Calu3 (cell line): ENCODE data around the gene SLIT1. TPM values are rescaled to one million over a fixed set of nuclear protein-coding genes. Genes with fewer than 3 reads are reported as not detected.

ENCODE experiments used
- BruUV-seq: library from RNA; stranded (reverse); fragments of 400-500 nt; replicated peaks from 2 replicates; lab custom pipeline; 2021; lab: Mats Ljungman, UMichigan
- CTCF ChIA-PET: fragments of 300-600 bp; sonication (Branson Sonifier 250); formaldehyde crosslinking; loops from one replicate; lab custom pipeline; 2022; ENCODE audit warnings: antibody characterized with exemption; lab: Charles Lee
- DNase-seq: peaks from one replicate; pipeline ENCODE4 v3.0.0; 2022
- H3K27ac Mint-ChIP-seq: one replicate; pipeline ENCODE4 v1.8.0; 2022; ENCODE audit warnings: mixed read lengths; ENCODE audit not compliant: unreplicated experiment
- H3K27me3 Mint-ChIP-seq: one replicate; pipeline ENCODE4 v1.8.0; 2022; ENCODE audit warnings: mixed read lengths; ENCODE audit not compliant: unreplicated experiment
- H3K36me3 Mint-ChIP-seq: one replicate; pipeline ENCODE4 v1.8.0; 2022; ENCODE audit warnings: mild to moderate bottlenecking, moderate library complexity, mixed read lengths; ENCODE audit not compliant: insufficient read depth, unreplicated experiment
- H3K4me1 Mint-ChIP-seq: one replicate; pipeline ENCODE4 v1.8.0; 2022; ENCODE audit warnings: mild to moderate bottlenecking, low read depth, mixed read lengths; ENCODE audit not compliant: unreplicated experiment
- H3K4me3 Mint-ChIP-seq: one replicate; pipeline ENCODE4 v1.8.0; 2022; ENCODE audit warnings: mild to moderate bottlenecking, low read depth, moderate library complexity, mixed read lengths; ENCODE audit not compliant: unreplicated experiment
- H3K9me3 Mint-ChIP-seq: one replicate; pipeline ENCODE4 v1.8.0; 2022; ENCODE audit warnings: low read depth, mixed read lengths; ENCODE audit not compliant: unreplicated experiment
- intact Hi-C: fragments of 100-400 bp; cut with micrococcal nuclease; formaldehyde crosslinking; loops from one replicate; pipeline ENCODE4 v1.10.0; 2022; ENCODE audit not compliant: unreplicated experiment
- total RNA-seq: library from RNA; stranded (reverse); gene quantifications from 2 replicates; pipeline ENCODE4 v1.2.3, GENCODE V29; 2022
- TF ChIP-seq, protein P1 (sequence below): fragments of 200-600 bp; IDR thresholded peaks from one replicate; pipeline ENCODE4 v1.8.0; 2022; ENCODE audit warnings: antibody characterized with exemption; ENCODE audit not compliant: unreplicated experiment

Gene SLIT1
- total RNA-seq, 1 experiment from 2014 or later: not detected

DNA sequence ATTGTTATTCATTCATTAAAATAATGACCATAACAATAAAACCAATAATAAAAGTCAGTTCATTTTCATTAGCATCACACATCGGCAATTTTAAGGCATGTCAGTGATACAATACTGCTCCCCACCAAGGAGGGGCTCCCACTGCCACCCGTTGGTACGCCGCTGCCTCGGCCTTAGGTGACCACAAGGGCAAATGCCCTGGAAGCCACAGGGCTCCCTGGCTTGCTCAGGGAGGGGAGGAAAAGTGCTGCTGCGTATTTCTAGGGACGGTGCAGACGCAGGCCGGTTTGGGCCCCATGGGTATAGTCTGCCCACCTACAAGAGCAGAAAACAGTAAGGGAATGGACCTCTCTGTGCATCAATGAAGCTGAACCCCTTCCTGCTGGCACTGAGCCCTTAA lies 85.1 kb downstream of the SLIT1 start:
- intact Hi-C loops: no loop called here
- H3K36me3 Mint-ChIP-seq: no peaks in the 10 kb centered on the region
- no peak overlapping the region for H3K4me3 Mint-ChIP-seq
- BruUV-seq: no TSS peak
- no peaks in the 10 kb centered on the region for H3K4me1 Mint-ChIP-seq
- CTCF ChIA-PET: no interaction called here
- no peak overlapping the region for H3K27ac Mint-ChIP-seq
- DNase-seq: no peak
- peaks cover 89% of the 10 kb centered on the region for H3K27me3 Mint-ChIP-seq
- TF ChIP-seq, protein P1, sequence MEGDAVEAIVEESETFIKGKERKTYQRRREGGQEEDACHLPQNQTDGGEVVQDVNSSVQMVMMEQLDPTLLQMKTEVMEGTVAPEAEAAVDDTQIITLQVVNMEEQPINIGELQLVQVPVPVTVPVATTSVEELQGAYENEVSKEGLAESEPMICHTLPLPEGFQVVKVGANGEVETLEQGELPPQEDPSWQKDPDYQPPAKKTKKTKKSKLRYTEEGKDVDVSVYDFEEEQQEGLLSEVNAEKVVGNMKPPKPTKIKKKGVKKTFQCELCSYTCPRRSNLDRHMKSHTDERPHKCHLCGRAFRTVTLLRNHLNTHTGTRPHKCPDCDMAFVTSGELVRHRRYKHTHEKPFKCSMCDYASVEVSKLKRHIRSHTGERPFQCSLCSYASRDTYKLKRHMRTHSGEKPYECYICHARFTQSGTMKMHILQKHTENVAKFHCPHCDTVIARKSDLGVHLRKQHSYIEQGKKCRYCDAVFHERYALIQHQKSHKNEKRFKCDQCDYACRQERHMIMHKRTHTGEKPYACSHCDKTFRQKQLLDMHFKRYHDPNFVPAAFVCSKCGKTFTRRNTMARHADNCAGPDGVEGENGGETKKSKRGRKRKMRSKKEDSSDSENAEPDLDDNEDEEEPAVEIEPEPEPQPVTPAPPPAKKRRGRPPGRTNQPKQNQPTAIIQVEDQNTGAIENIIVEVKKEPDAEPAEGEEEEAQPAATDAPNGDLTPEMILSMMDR: no peak
- H3K9me3 Mint-ChIP-seq: no peaks in the 10 kb centered on the region

DNA sequence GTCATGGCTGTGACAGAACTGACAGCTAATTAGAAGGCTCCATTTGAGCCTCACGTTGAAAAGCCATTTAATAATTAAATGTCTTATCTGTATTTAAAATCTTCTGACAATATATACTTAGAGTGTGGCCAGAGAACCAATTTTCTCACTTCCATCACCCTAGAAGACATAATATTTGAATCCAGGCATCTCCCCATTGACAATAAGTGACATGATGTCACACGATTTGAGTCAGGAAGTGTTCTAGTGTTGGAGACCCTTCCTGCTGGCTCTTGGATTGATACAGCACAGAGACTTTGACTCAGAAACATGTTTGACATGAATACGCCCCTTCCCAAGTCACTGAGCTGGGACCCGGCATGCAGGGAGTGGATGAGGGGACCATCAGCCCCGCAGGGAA lies 85.9 kb downstream of the SLIT1 start:
- CTCF ChIA-PET: no interaction called here
- Mint-ChIP-seq H3K27ac (no peak overlapping the region), H3K27me3 (peaks cover 89% of the 10 kb centered on the region)

GRCh38 chr10:97099089-97099488 lies 86.7 kb downstream of the SLIT1 start:
- Mint-ChIP-seq H3K27ac (no peak overlapping the region), H3K4me1 (no peaks in the 10 kb centered on the region), H3K9me3 (no peaks in the 10 kb centered on the region), H3K36me3 (no peaks in the 10 kb centered on the region), H3K4me3 (no peak overlapping the region), H3K27me3 (peaks cover 89% of the 10 kb centered on the region)
- DNase-seq: no peak
- CTCF ChIA-PET: no interaction called here
- TF ChIP-seq, protein P1: no peak
- intact Hi-C loops: no loop called here
- BruUV-seq: no TSS peak

More for the DNA sequence above, 85.9 kb downstream of the SLIT1 start:
- H3K36me3 Mint-ChIP-seq: no peaks in the 10 kb centered on the region
- H3K4me1 Mint-ChIP-seq: no peaks in the 10 kb centered on the region
- no peaks in the 10 kb centered on the region for H3K9me3 Mint-ChIP-seq
- no peak overlapping the region for H3K4me3 Mint-ChIP-seq
- no peak for DNase-seq
- intact Hi-C loops: no loop called here
- TF ChIP-seq, protein P1: no peak
- BruUV-seq: no TSS peak

- intact Hi-C loops: no loop called here
- H3K27me3 Mint-ChIP-seq: peaks cover 89% of the 10 kb centered on the region
- DNase-seq: no peak
- H3K4me1 Mint-ChIP-seq: no peaks in the 10 kb centered on the region
- no peak overlapping the region for H3K4me3 Mint-ChIP-seq
- TF ChIP-seq, protein P1: no peak
- BruUV-seq: no TSS peak
- H3K9me3 Mint-ChIP-seq: no peaks in the 10 kb centered on the region
- CTCF ChIA-PET: no interaction called here
- no peaks in the 10 kb centered on the region for H3K36me3 Mint-ChIP-seq
- no peak overlapping the region for H3K27ac Mint-ChIP-seq
Observed at GRCh38 chr10:97097084-97097433, 88.7 kb downstream of the SLIT1 start.
